ENCODE measurements around the gene RGS14.

GRCh38 chr5:177387405-177387804, 29.7 kb downstream of the RGS14 start:
- TF ChIP-seq CTCF (conservative IDR thresholded peaks at IDR 0.05; ENCODE audit: low read length) (no peak), EZH2phosphoT487 (IDR thresholded peaks at IDR 0.05; ENCODE audit: borderline replicate concordance) (no peak)
